Urinary bladder (tissue), 4 donors: ENCODE measurements around the gene EMB. TPM values are rescaled to one million over a fixed set of nuclear protein-coding genes. Genes with fewer than 3 reads are reported as not detected.
A peak's percentile ranks its signal among the peaks of the same experiment; 100 is the strongest.
"Not testable (repeated sequence)": the region's sequence is repeated elsewhere in the genome, so short reads cannot be mapped to it uniquely, and the experiment has no call there.

Experiments
- DNase-seq: peaks from one replicate; pipeline ENCODE4 v3.0.0-alpha.2; 2015; ENCODE audit errors: extremely low spot score
- H3K27ac ChIP-seq: one replicate; pipeline ENCODE4 v1.5.1; 2013; ENCODE audit warnings: low read depth, mild to moderate bottlenecking, moderate library complexity
- H3K36me3 ChIP-seq: one replicate; pipeline ENCODE4 v1.6.1; 2013; ENCODE audit warnings: mild to moderate bottlenecking, moderate library complexity; ENCODE audit not compliant: insufficient read depth
- H3K4me1 ChIP-seq: one replicate; pipeline ENCODE4 v1.6.1; 2013; ENCODE audit warnings: mild to moderate bottlenecking, moderate library complexity; ENCODE audit not compliant: insufficient read depth
- H3K4me3 ChIP-seq: one replicate; pipeline ENCODE4 v1.5.1; 2013; ENCODE audit warnings: low read depth, low read length
- WGBS: extraction: QIAGEN DNeasy Blood & Tissue Kit; methylation state at CpG from one replicate; pipeline ENCODE4 v1.1.7; 2013; 5-methylcytosine and 5-hydroxymethylcytosine counted together
- polyA plus RNA-seq: library from polyadenylated mRNA; stranded (reverse); fragments of 200-250 nt; gene quantifications from one replicate; pipeline ENCODE4 v1.2.3, GENCODE V29; 2013
- total RNA-seq: library from RNA; depleted of rRNA; stranded (reverse); fragments of >200 nt; gene quantifications from one replicate; pipeline ENCODE4 v1.2.3, GENCODE V29; 2014
- donor health status: healthy with polysubstance abuse.
- donor health status: healthy.

The EMB gene
- total RNA-seq (12.7 TPM), polyA plus RNA-seq (5.0 TPM)

DNA sequence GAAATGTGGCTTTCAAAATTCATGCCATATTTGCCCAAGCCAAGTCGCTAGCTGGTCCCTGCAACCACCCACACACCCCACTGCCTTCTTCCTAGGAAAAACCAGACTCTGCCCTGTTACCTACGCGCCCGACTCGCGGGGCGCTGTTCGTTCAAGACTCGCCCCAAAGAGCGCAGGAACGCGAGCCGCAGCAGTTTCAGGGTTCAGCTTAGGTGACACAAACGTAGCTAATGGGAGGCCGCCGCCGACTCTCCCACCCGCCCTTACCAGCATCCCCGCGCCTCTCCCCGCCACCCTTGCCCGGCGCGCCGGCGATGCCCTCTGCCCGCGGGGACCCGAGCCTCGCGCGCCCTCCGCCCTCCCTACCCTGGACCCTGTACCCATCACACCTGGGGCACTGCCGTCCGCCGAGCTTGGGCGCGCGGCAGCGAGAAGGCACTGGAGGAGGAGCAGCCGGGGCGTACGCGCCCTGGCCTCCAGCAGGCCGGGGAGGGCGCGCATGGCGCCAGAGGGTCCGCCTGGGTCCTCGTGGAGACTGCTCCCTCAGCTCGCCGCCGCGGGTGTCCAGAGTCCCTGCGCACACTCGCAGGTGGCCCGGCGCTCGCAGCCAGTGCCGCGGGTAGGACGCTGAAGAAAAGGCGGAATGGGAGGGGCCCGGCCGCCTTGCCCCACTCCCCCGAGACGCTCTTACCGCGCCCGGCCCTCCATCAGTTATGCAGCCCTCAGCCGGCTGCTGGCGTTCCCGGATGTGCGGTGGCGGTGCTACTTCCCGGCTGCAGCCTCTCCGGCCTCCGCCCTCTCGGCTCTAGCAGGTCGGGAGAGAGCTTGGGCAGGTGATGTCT, at the start of gene EMB:
Gene EMB (minus strand): TSS at position 638 of the 842 bp plus-strand sequence. CDS start 137 bp downstream, at position 501.
- Histone ChIP-seq H3K4me3 (peak within 1 kb of the TSS; percentile 38), H3K4me1 (no peaks in the 10 kb centered on the region), H3K27ac (no peak within 1 kb of the TSS), H3K36me3 (no peaks in the 10 kb centered on the region)
- no peak for DNase-seq
- WGBS: under 1% methylated on average over 80 of the region's 80 CpGs

GRCh38 chr5:50489491-50489890, 48.4 kb upstream of the EMB start:
- not testable (repeated sequence) for DNase-seq, H3K36me3 ChIP-seq, H3K27ac ChIP-seq, H3K4me3 ChIP-seq, H3K4me1 ChIP-seq
- 92% methylated on average over 10 of the region's 10 CpGs for WGBS

DNA sequence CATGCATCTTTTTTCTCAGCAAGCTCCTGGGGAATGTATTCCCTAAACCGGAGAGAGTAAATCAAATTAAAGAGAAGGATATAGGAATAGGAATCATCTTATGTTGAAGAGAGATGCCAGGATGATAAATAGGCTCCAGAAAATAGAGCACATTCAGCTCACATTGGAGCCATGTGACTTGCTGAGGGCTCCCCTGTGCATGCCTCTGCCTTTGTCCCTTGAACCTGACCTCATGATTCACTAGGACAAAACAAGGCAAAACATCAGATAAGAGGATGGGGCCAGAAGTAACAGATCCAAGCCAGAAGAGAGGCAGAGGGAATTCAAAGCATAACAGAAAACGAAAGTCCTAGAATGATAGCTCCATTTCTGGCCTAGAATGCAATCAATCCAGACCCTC, 37.7 kb upstream of the EMB start:
- WGBS: 49% methylated on average over 2 of the region's 2 CpGs
- not testable (repeated sequence) for H3K4me3 ChIP-seq, DNase-seq, H3K27ac ChIP-seq, H3K36me3 ChIP-seq, H3K4me1 ChIP-seq

DNA sequence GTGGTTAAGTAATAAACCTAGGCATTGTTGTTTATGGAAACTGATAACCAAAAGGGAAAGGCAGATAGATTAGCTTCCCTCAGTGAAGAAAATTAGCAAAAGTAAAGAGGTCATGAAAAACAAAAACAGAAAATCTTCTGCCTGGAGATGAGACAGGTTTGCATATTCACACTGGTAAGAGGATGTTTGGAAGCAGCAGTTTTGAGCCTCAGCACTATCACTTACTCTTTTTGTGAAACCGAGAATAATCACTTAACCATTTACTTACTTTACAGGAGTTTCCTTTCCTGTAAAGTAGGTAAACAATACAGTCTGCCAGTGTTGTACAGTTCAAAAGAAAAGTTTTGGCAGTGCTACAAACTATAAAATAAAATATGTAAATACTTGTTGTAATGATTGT, 35.5 kb upstream of the EMB start:
- no peak overlapping the region for H3K4me3 ChIP-seq
- no peaks in the 10 kb centered on the region for H3K36me3 ChIP-seq
- no peak for DNase-seq
- no peaks in the 10 kb centered on the region for H3K4me1 ChIP-seq
- no peak overlapping the region for H3K27ac ChIP-seq
- 44% methylated on average over 1 of the region's 1 CpG for WGBS

DNA sequence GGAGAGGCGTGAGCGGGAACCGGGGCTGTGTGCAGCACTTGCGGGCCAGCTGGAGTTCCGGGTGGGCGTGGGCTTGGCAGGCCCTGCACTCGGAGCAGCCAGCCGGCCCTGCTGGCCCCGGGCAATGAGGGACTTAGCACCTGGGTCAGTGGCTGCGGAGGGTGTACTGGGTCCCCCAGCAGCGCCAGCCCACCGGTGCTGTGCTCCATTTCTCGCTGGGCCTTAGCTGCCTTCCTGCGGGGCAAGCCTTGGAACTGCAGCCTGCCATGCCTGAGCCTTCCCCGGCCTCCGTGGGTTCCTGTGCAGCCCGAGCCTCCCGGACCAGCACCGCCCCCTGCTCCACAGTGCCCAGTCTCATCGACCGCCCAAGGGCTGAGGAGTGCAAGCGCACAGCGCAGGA, 23.9 kb upstream of the EMB start:
- WGBS: 92% methylated on average over 23 of the region's 23 CpGs
- H3K36me3 ChIP-seq, H3K4me1 ChIP-seq, DNase-seq, H3K4me3 ChIP-seq, H3K27ac ChIP-seq: not testable (repeated sequence)

- H3K4me3 ChIP-seq: no peak overlapping the region
- DNase-seq: no peak
- no peak overlapping the region for H3K27ac ChIP-seq
- no peaks in the 10 kb centered on the region for H3K36me3 ChIP-seq
- 76% methylated on average over 1 of the region's 1 CpG for WGBS
- no peaks in the 10 kb centered on the region for H3K4me1 ChIP-seq
These were observed 22.6 kb upstream of the EMB start for GRCh38 chr5:50463726-50464125.

DNA sequence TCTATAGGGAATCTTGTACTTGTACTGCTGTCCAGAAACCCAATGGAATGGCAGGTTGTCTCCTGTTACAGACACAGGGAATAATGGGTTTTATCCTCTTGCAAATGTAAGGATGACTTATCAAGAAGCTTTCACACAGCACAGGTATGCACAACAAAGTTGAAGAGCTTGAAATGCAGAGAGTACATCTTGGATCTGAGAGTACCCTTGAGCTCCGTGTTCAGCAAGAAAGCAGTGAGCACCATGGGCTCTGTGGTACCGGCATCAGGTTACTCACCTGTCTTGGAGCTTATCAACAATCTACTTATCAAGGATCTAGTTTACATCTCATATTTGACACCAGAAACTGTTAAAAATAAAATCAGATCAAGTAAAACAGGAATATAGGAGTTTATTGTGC, 22.0 kb upstream of the EMB start:
- no peak for DNase-seq
- no peaks in the 10 kb centered on the region for H3K4me1 ChIP-seq
- no peaks in the 10 kb centered on the region for H3K36me3 ChIP-seq
- WGBS: 74% methylated on average over 2 of the region's 2 CpGs
- no peak overlapping the region for H3K27ac ChIP-seq
- H3K4me3 ChIP-seq: no peak overlapping the region

DNA sequence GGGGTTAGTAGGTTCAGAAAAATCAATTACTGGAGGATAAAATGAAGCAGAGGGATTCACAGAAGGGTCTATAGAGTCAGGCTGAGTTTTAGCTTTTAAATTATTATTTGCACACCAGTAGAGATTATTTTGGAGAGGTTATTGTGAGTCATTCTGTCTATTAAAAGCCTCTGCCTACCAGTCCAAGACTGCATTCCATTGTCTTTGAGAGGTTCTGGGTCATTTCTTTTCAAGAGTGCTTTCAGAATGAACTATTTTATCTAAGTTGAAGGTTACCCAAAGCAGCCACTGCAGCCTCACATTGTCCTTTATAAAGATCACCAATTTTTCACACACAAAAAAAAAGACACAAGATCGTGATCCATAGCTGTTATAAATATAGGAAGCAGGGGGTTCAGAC, 21.5 kb upstream of the EMB start:
- not testable (repeated sequence) for H3K4me1 ChIP-seq, H3K4me3 ChIP-seq, H3K36me3 ChIP-seq, H3K27ac ChIP-seq, DNase-seq
- WGBS: 62% methylated on average over 1 of the region's 1 CpG

DNA sequence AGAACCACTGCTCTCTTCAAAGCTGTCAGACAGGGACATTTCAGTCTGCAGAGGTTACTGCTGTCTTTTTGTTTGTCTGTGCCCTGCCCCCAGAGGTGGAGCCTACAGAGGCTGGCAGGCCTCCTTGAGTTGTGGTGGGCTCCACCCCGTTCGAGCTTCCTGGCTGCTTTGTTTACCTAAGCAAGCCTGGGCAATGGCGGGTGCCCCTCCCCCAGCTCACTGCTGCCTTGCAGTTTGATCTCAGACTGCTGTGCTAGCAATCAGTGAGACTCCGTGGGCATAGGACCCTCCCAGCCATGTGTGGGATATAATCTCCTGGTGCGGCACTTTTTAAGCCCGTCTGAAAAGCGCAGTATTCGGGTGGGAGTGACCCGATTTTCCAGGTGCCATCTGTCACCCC, 17.3 kb upstream of the EMB start:
- DNase-seq: not testable (repeated sequence)

DNA sequence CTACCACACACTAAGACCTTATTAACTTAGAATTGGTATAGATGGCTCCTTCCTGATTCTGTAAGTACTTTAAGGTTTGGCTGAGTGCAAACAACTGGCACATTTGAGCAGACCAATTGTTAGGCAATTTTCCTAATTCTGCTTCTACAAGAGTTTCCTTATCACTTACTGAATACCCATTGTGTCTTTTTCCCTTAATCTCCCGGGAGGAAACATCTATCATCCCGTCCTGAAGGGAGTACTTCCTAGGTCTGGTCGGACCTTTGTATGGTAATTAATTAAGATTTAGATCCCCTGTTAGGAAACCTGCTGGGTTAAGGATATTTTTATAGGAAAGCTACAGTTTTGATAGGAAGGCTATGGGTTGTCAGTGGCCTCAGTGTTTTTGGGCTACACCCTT, 8.2 kb upstream of the EMB start:
- H3K36me3 ChIP-seq, H3K27ac ChIP-seq, H3K4me1 ChIP-seq, DNase-seq, H3K4me3 ChIP-seq: not testable (repeated sequence)
- 36% methylated on average over 3 of the region's 3 CpGs for WGBS

More for the DNA sequence above, 17.3 kb upstream of the EMB start:
- H3K36me3 ChIP-seq, H3K4me3 ChIP-seq, H3K27ac ChIP-seq, H3K4me1 ChIP-seq: not testable (repeated sequence)
- 75% methylated on average over 9 of the region's 9 CpGs for WGBS

DNA sequence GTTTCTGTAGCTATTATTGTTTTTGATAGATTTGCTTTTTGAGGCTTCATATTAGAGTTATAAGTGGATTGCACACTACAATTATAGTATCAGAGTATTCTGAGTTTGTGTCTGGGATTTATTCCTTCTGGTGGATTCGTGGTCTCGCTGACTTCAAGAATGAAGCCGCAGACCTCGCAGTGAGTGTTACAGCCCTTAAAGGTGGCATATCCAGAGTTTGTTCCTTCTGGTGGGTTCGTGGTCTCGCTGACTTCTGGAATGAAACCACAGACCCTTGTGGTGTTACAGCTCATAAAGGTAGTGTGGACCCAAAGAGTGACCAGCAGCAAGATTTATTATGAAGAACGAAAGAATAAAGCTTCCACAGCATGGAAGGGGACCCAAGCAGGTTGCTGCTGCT, 6.9 kb upstream of the EMB start:
- H3K36me3 ChIP-seq: no peaks in the 10 kb centered on the region
- H3K4me3 ChIP-seq: no peak overlapping the region
- no peak for DNase-seq
- H3K27ac ChIP-seq: no peak overlapping the region
- H3K4me1 ChIP-seq: no peaks in the 10 kb centered on the region
- WGBS: 91% methylated on average over 7 of the region's 7 CpGs

DNA sequence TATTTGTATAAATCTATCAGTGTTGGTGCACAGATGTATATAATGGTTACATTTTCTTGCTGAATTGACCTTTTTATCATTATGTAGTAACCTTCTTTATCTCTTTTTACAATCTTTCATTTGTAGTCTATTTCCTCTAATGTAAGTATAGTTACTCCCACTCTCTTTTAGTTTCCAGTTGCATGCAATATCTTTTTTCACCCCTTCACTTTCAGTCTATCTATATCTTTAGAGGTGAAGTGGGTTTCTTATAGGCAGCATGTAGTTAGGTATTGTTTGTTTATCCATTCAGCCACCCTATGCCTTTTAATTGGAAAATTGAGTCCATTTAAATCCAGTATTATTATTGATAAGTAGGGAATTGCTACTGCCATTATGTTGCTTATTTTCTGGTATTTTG, 6.1 kb upstream of the EMB start:
- Histone ChIP-seq H3K4me3 (no peak overlapping the region), H3K36me3 (no peaks in the 10 kb centered on the region), H3K4me1 (no peaks in the 10 kb centered on the region), H3K27ac (no peak overlapping the region)
- no peak for DNase-seq

DNA sequence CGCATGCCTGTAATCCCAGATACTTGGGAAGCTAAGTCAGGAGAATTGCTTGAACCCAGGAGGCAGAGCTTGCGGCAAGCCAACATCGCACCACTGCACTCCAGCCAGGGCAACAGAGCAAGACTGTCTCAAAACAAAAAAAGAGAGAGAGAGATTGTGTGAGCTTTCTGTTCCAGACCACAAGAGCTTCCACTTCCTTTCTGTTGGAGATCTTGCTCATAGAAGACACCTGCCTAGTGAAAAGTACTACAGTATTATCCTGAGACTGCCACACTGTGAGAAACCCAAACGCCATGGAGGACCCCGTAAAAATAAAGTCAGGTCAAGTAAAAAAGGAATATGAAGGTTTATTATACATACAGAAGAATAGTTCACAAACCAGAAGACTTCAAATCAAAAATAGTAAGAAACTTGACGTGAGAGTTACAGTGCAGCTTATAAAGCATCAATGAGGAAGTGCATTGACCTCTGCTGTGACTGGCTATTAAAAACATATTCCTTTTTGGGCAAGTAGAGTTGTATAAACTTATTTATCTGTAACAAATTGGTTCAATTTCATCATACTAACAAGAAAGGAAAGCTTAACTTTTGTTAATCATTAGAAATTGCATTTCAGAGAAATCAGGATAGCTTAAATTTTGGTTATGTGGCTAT, 4.3 kb upstream of the EMB start:
- H3K27ac ChIP-seq: no peak overlapping the region
- H3K4me3 ChIP-seq: no peak overlapping the region
- no peaks in the 10 kb centered on the region for H3K36me3 ChIP-seq
- no peaks in the 10 kb centered on the region for H3K4me1 ChIP-seq
- no peak for DNase-seq
- 84% methylated on average over 6 of the region's 6 CpGs for WGBS
